Smooth muscle cell of the brain vasculature (primary cell): ENCODE results near the gene ARHGDIB.

ENCODE experiments used
- DNase-seq: peaks from one replicate; pipeline ENCODE4 v3.0.0-alpha.2; 2012; ENCODE audit warnings: low read depth, low spot score

ARHGDIB gene

DNA sequence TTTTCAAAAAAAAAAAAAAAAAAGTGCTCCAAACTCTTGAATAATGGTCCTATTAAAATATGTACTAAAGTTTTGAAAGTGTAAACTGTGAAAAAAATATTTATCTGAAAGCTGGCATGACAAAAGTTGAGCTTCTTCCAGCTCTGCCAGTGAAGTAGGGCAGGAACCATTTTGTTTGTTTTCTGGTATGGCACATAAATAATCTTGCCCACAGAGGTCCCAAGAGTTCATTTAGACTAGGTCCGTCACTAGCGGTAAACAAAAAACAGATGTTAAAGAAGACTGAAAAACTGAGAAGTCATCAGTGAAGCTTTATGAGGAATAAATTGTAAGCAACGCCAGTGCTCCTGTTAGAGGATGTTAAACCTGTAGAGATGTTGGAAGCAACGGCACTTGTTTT lies 30.0 kb downstream of the ARHGDIB start:
- no peak for DNase-seq

DNA sequence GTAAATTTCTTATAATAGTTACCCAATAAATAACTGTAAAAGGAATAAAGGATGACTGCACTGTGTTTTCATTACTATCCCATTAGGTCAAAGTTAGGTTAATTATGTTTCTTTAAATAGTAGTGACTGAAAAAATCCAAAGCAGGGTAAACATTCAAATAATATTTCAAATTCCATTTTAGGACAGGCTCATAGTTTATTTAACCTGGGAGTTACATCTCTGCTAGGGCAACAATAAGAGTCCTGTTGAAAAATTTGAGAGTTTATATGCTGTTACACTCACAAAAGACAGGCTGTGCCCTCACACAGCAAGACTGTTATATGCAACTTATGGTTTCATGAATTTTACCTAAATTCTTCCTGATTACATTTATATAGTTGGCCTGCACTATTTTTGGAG lies 31.1 kb downstream of the ARHGDIB start:
- DNase-seq, result no peak

DNA sequence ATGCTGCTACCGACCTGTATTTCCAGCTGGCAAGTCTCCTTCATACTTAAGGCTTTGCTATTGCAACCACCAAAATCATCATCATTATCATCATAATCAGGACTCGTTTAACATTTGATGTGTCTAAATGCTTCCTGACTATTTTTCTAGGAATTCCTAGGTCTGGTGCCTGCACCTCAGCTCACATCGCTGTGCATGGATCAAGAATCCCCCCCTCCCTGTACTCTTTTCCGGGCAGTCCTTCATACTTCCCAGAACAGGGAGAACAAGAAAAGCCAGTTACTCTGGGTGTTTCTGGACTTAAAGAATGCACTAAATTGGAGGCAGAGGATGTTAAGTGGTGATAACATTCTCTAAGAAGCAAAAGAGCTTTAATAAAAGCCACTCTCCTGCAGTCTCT lies 32.5 kb downstream of the ARHGDIB start:
- no peak for DNase-seq

DNA sequence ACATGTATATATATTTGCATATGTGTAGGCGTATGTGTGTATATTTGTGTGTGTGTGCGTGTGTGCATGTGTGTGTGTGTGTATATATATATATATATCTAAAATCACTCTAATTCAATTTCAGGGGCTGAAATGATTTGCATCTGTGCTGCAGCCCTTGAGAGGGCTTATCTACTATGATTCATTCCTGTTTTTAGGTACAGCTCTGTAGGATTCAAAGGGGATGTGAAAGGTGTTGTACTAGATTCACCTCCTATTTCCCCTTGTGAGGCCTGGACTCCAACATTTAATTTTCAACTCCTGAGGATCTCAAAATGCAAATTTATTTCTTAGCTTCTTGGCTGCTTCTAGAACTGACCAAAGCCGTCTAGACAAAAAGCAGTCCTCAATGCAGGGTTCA lies 34.1 kb downstream of the ARHGDIB start:
- DNase-seq, result no peak

DNA sequence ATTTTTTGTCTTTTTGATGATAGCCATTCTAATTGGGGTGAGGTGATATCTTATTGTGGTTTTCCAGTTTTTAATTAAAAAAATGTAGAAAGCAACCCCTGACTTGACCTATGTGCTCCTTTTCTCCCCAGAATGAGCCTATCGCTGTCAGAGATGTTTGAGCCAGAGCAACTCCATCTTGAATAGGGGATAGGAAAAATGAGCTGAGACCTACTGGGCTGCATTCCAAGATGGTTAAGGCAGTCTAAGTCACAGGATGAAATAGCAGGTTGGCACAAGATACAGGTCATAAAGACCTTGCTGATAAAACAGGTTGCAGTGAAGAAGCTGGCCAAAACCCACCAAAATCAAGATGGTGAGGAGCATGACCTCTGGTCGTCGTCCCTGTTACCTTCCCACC lies 36.9 kb downstream of the ARHGDIB start:
- no peak for DNase-seq

DNA sequence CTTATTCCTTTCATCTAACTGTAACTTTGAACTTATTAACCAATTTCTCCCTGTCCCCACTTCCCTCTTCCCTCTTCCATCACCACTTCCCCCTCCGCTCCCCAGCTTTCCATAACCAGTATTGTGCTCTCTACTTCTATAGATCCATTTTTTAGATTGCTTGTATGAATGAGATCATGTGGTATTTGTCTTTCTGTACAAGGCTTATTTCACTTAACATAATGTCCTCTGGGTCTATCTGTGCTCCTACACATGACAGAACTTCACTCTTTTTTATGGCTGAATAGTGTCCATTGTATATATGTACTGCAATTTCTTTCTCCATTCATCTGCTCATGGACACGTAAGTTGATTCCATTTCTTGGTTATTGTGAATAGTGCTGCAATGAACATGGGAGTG lies 37.5 kb downstream of the ARHGDIB start:
- DNase-seq, result no peak

DNA sequence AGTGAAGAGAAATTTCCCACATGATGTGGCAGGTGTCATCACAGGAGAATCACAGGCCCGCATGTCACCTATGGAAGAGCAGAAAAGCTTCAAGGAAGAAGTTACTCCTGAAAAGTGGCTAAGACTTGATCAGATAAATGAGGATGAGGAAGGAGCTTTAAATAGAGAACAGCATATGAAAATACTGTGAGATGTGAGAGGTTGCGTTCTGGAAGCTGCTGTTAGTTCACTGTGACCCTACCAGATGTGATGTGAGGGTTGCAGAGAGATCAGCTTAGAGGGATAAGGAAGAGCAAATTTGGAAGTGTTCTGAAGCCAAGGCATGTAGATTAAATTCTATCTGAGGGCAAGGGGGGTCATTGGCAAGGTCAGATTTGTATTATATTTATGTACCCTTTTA lies 40.2 kb downstream of the ARHGDIB start:
- no peak for DNase-seq

DNA sequence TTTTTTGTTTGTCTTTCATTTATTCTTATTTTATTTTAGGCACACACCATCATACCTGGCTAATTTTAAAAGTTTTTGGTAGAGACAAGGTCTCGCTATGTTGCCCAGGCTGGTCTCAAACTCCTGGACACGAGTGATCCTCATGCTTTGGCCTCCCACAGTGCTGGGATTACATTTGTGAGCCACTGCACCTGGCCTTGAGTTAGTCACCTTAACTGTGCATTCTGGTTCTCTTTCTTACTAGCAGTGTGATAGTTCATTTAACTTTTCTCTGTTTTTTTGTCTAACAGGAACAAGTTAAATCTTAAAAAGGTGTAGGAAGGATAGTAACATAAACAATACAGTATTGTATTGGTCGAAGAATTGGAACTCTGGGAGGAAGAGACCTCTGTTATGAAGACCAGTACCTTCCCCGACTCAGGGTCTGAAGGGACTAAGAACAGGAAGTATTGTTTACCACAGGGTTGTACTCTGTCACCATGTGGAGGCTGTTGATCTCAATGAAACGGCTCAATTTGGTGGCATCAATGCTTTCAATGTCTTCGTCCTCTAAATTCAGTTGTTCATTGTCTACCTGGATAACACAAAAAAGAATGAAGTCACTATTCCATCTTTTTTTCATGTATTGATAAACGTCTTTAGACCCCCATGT lies 40.8 kb downstream of the ARHGDIB start:
- DNase-seq, result no peak

DNA sequence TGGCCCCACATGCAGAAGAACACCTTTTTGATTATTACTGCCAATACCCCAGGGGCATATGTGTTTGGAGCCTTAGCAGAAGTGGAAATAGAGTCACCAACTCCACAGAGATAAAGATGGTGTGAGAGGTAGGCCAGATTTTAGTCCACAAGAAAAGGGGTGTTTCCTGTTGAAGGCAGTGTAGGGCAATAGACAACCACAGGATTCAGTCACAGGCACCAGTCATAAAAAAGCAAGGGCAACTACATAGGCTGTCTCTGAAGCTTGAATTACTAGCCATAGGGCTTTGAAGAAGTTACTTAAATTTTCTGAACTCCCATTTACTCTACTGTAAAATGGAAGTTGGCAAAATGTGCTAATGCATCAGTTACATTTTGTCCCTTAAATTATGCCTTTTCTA lies 41.9 kb downstream of the ARHGDIB start:
- no peak for DNase-seq

DNA sequence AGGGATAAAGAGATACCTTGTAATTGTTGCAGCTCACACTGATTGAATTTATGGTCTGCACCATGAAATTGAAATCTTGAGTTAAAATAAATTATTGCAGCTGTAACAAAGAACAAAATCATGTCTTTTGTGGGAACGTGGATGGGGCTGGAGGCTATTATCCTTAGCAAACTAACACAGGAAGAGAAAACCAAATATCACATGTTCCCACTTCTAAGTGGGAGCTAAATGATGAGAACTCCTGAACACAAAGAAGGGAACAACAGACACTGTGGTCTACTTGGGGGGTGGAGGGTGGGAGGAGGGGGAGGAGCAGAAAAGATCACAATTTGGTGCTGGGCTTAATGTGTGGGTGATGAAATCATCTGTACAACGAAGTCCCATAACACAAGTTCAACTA lies 45.7 kb downstream of the ARHGDIB start:
- no peak for DNase-seq

DNA sequence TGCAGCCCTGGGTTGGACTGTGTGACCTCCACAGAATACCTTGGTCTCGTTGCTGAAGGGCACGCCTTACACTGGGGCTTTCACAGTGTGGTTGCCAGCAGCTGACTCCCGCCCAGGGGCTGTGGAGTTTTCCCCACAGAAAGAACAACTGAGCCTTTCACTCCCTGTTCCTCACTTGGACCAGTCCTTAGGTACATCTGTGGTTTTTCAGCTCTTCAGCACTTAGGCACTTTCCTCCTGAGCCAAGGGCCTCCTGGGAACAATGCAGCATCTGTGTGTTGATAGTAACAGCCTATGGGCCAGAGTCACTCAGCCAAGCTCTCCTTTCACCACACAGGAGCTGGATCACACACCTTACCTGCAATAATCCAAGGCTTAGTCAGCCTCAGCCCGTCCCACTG lies 48.0 kb downstream of the ARHGDIB start:
- no peak for DNase-seq

DNA sequence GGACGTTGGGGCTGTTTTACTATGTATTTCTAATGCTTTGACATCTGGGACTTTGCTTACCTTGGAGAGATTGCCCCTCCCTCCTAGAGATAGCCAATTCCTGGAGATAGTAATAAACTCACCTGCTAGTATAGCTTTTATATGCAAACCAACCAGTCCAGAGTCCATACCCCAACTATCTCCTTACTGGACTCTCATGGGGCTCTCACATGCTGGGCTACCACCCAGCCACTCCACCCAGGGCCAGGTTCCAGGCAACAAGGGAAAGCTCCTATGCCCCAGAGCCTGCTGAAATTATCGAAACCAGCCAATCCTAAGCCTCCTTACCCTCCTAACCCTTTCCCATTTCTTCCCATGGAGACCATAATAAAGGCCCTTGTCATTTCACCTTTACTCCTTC lies 50.3 kb downstream of the ARHGDIB start:
- no peak for DNase-seq

DNA sequence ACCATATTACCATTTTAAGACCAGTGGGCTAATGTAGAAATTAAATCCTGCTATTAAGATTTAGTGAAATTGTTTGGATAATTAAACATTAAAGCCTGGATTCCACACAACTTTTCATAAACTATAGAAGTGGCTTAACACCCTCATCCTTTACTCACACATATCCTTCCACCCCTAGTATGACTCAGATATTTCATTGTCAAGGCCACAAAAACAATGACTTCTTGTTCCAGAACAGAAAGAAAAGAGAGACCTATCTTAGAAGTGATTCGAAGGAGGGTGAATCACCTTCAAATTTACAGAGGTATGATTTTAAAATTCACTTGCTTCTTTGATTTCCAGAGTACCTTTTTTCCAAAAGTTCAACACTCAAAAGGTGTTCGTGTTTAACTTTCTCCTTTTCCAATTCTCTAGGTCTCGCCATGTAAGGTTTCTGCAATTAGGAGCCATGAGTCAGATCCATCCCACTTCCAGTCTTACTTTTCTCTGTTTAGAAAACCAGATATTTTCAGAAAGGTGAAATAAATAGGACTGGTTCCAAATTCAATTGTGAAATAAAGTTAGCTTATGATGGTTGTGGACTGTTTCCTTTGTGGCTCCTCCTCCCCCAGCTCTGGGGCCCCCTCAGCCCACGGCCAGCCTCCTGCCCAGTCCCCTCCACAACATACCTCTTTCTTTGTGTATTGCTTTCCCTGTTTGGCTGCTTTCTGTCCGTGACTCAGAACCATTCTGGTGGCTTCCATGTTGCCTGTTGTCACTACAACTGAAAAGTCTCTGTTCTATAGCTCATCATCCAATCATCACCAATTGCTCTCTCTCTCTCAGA lies 51.1 kb downstream of the ARHGDIB start:
- DNase-seq, result no peak

DNA sequence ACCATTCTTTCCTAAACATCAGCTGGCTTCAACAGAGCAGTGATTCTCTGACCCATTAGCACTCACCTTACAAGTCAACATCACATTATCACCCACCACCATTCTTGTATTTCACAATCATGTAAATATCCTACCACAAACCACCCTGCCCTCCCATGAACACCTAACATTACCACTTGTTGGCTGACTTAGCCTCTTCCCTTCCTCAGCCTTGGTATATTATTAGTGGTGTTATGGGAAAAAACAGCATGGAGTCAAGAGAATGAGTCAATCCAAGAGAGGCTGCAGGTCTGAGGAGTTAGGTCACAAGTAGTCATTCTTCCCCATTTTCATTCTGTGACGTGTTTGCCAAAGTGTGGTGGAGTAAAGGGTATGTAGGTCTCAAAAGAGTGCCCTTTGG lies 53.4 kb downstream of the ARHGDIB start:
- no peak for DNase-seq

DNA sequence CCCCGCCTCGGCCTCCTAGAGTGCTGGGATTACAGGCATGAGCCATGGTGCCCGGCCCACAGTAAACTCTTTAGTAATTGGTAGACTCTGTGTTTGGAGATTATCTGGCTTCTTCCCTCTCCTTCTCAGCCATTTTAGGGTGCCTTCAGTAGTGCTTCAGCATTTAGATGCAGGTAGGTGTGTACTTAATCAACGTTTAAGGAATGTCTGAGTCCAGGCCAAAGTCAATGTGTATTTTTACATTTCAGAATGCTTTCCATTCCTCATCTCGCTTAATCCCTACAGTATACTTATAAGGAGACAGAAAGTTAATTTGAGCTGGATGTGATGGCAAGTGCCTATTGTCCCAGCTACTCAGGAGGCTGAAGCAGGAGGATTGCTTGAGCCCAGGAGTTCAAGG lies 55.3 kb downstream of the ARHGDIB start:
- DNase-seq, result no peak

DNA sequence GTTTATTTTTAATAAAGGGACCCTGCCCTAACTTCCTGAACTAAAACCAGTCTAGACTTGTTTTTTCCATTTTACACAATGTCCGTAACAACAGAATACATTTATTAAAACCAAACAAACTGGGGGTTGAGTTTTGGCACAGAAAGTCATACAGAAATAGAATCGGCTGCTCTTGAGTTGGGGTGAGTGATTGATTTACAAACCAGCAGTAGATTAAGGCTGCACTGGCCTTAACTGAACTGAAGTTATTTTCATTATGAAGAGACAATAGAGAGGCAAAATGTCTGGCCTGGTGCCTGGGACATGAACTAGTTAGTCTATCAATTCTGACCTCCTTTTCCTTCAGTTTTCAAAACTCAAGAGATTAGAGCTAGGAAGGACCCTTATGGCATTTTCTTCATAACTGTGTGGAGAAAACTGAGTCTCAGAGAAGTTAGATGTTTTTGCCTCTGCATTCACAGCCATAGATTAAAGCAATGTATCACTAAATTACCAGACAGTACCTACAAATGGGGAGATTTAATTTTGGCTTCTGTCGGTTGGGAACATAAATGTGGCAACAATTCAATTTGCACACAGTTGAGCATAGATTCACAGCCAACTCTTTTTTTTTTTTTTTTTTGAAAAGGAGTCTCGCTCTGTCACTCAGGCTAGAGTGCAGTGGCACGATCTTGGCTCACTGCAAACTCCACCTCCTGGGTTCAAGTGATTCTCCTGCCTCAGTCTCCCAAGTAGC lies 56.0 kb downstream of the ARHGDIB start:
- no peak for DNase-seq

DNA sequence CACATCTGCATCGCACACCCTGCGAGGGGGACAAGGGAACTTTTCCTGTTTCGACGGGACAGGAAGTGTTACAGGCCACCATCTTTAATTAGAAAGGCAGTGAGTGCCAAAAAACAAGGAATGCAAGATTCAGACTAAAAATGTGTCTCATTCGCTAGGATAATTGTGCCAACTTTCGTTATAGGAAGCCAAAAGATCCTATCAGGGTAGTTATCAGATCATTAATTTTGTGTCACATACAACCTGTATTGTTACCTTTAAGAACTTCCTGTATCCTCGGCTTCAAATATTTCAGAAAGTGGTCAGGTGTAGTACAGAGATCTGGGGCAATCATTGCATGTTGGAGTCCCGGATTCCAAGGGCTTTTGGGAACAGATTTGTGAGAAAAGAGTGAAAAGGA lies 56.5 kb downstream of the ARHGDIB start:
- no peak for DNase-seq

DNA sequence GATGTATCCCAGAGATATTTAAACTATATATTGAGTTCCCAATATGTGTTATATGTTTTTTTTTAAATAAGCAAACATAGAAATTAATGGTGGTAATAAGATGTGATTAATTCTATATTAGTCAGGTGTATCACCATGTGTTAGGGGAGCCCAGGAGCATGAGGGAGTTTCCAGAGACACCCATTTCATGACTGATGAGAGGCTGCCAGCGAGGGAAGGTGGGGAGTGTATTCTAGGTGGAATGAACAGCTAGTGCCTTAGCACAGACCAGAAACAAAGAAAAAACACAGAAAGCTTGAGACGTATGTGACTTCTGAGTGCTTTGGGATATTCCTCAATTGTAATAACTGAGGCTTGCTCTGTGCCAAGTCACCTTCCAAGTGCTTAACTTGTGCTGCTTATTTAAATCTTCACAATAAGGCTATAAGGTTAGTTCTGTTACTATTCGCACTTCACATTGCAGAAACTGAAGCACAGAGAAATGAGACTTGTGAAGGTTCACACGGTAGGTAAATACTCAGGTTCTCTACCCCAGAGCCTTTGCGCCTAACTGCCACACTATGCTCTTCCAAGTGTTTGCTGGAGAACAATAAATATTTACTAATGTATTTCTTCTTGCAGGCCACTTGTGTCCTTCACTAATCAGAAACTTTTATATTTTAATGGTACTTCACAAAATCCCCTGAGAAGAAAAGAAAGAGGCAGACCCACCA lies 57.9 kb downstream of the ARHGDIB start:
- no peak for DNase-seq

DNA sequence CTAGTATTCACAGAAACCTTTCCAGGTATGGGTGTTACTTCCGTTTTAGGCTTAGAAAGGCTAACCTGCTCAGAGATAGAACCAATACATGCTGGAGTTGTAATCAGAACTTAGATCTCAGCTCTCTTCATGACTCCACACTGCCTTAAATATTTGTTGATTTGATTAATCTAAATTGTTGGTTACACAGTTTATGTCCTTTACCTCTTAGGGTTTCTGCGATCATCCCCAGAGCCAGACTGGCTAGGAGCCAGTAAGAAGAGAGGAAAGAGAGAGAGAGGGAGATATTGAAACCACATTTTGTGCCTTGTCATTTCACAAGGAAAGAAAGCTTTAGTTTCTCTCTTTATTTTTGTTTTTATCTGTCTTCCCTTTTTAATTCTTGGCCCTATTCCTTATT lies 58.9 kb downstream of the ARHGDIB start:
- no peak for DNase-seq

DNA sequence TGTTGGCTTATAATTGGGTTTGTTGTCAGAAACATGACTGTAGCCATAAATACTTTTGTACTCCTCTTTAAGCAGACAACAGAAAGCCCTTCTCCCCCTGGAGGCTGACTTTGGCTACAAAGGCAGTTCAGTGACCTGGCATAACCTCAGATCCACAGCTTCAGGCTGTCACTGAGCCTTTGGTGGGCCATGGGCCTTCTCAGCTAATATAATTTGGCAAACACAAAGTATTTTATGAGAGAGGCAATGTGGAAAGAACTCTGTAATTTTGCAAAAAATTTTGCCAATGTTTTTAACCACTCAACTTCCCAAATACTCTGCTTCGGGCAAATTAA lies 60.2 kb downstream of the ARHGDIB start:
- DNase-seq, result no peak

DNA sequence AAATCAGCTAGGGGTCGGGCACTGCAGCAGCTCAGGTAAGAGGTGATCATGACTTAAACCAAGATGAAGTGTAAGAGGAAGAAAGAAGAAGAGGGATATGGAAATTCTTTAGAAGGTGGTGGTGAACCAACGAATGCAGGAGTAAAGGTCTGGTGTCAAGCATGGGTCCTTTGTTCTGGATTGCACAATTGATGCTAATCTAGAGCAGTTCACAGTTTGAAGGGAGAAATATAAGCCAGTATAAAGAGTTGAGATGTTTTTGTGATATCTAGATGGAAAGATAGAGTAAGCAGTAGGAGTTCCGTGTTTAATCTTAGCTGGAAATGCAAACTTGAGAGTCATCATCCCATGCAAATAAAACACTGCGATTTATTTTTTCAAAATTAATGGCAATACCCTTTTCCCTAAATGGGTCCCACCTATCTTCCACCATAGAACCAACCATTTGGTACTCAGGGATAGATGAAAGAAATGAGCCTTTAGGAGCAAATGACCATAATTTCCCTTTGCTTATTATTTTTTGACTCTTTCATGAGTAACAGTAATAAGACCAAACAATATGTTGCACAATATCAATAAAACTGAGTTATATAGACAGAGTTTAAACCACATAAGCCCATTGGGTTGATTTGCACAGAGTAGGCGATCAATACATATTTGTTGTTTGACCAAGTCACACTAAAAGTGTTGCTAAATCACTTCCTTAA lies 60.7 kb downstream of the ARHGDIB start:
- no peak for DNase-seq
